Esophagus muscularis mucosa (tissue), 4 donors: ENCODE results near the gene DYNLRB1. TPM values are rescaled to one million over a fixed set of nuclear protein-coding genes. Genes with fewer than 3 reads are reported as not detected.
A peak's percentile ranks its signal among the peaks of the same experiment; 100 is the strongest.

Experiments
- DNase-seq: peaks from one replicate; pipeline ENCODE4 v3.0.0-alpha.2; 2017; ENCODE audit errors: extremely low spot score
- H3K27ac ChIP-seq, 4 donors: fragments of 200-600 bp; sonication (generic); replicated peaks in 1 of 4; 1 replicate in 3 of 4; 2 replicates in 1 of 4; pipeline ENCODE4 v1.5.1; 2016 to 2019; ENCODE audit warnings: mild to moderate bottlenecking in 1 of 4
- H3K27me3 ChIP-seq, 4 donors: fragments of 200-600 bp; sonication (generic); one replicate each; pipeline versions ENCODE4 v1.5.1 to v1.6.0; 2016 to 2019
- H3K36me3 ChIP-seq, 4 donors: fragments of 200-600 bp; sonication (generic); one replicate each; pipeline ENCODE4 v1.5.1; 2016 to 2019
- H3K4me1 ChIP-seq, 4 donors: fragments of 200-600 bp; sonication (generic); one replicate each; pipeline ENCODE4 v1.5.1; 2016 to 2019
- H3K4me3 ChIP-seq, 4 donors: fragments of 200-600 bp; sonication (generic); 1 replicate in 2 of 4; 2 replicates in 2 of 4; pipeline ENCODE4 v1.5.1; 2016 to 2019; ENCODE audit warnings: mild to moderate bottlenecking in 4 of 4, moderate library complexity in 1 of 4
- H3K9me3 ChIP-seq, 4 donors: fragments of 200-600 bp; sonication (generic); 1 replicate in 3 of 4; 2 replicates in 1 of 4; pipeline ENCODE4 v1.5.1; 2016 to 2019
- EP300 ChIP-seq: sonication (generic); formaldehyde crosslinking; IDR thresholded peaks from one replicate; pipeline ENCODE4 v1.6.1; 2017; ENCODE audit warnings: antibody characterized with exemption
- POLR2A ChIP-seq: fragments of 450-650 bp; IDR thresholded peaks from one replicate; pipeline ENCODE4 v1.6.1; 2017; ENCODE audit warnings: antibody characterized with exemption, moderate library complexity, mild to moderate bottlenecking, low read depth
- POLR2AphosphoS5 ChIP-seq, 2 donors: sonication (generic); formaldehyde crosslinking; IDR thresholded peaks; one replicate each; pipeline ENCODE4 v1.6.1; 2017; ENCODE audit warnings: antibody characterized with exemption in 2 of 2
- WGBS: methylation state at CpG from one replicate; pipeline ENCODE4 v1.1.5; 2018; 5-methylcytosine and 5-hydroxymethylcytosine counted together
- intact Hi-C: fragments of 100-400 bp; cut with DNase I; formaldehyde crosslinking; loops from one replicate; pipeline ENCODE4 v1.15.1; 2023
- small RNA-seq, 3 donors: library from RNA; depleted of rRNA; stranded (forward); fragments of <200 nt; gene quantifications; one replicate each; pipeline ENCODE3, GENCODE V24; 2016
- total RNA-seq, 4 donors: library from RNA; depleted of rRNA; stranded (reverse); fragments of >200 nt; gene quantifications; one replicate each; pipeline versions ENCODE4 v1.1.0 to v1.2.1, GENCODE V29; 2016
- TF ChIP-seq, protein P1 (sequence below), 3 experiments: fragments of 200-600 bp in 2 of 3; fragments of 450-650 bp in 1 of 3; sonication (generic) in 2 of 3; IDR thresholded peaks; one replicate each; pipeline ENCODE4 v1.5.1; 2017 to 2019; ENCODE audit warnings: antibody characterized with exemption in 3 of 3, mild to moderate bottlenecking in 2 of 3, moderate library complexity in 1 of 3

Gene DYNLRB1
- total RNA-seq, 4 donors from 2014 or later, result 152 to 252 (median 191) TPM

DNA sequence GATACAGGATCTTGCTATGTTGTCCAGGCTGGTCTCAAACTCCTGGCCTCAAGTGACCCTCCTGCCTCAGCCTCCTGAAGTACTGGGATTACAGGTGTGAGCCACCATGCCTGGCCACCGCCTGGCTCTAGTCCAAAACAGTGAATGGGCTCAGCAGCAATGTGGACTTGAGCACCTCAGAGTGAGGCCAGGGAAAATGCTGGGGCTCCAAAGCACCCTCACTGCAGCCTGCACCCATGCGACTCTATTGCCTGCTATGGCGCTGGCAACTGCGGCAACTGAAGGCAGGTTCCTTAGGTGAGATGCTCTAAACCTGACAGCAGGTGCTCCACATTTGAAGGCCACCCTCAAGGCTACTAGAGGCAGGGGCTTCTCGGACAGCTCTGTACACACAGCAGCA is 68.8 kb downstream of the DYNLRB1 start:
- H3K4me1 ChIP-seq, result peaks cover 13 to 29% (median 17%) of the 10 kb centered on the region in 4 donors
- intact Hi-C loops, result no loop called here
- no peaks in the 10 kb centered on the region for H3K9me3 ChIP-seq
- 95% methylated on average over 4 of the region's 5 CpGs for WGBS
- H3K27me3 ChIP-seq, result no peaks in the 10 kb centered on the region
- no peak overlapping the region for H3K4me3 ChIP-seq
- DNase-seq, result peak; percentile 53
- TF ChIP-seq POLR2AphosphoS5 (IDR thresholded peaks at IDR 0.05), result no peak
- TF ChIP-seq EP300, result no peak
- no peak for TF ChIP-seq POLR2A
- TF ChIP-seq, protein P1, sequence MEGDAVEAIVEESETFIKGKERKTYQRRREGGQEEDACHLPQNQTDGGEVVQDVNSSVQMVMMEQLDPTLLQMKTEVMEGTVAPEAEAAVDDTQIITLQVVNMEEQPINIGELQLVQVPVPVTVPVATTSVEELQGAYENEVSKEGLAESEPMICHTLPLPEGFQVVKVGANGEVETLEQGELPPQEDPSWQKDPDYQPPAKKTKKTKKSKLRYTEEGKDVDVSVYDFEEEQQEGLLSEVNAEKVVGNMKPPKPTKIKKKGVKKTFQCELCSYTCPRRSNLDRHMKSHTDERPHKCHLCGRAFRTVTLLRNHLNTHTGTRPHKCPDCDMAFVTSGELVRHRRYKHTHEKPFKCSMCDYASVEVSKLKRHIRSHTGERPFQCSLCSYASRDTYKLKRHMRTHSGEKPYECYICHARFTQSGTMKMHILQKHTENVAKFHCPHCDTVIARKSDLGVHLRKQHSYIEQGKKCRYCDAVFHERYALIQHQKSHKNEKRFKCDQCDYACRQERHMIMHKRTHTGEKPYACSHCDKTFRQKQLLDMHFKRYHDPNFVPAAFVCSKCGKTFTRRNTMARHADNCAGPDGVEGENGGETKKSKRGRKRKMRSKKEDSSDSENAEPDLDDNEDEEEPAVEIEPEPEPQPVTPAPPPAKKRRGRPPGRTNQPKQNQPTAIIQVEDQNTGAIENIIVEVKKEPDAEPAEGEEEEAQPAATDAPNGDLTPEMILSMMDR (IDR thresholded peaks at IDR 0.05), result no peak
- peaks cover 0 to 58% (median 20%) of the 10 kb centered on the region in 4 donors for H3K36me3 ChIP-seq
- H3K27ac ChIP-seq, result no peak overlapping the region

DNA sequence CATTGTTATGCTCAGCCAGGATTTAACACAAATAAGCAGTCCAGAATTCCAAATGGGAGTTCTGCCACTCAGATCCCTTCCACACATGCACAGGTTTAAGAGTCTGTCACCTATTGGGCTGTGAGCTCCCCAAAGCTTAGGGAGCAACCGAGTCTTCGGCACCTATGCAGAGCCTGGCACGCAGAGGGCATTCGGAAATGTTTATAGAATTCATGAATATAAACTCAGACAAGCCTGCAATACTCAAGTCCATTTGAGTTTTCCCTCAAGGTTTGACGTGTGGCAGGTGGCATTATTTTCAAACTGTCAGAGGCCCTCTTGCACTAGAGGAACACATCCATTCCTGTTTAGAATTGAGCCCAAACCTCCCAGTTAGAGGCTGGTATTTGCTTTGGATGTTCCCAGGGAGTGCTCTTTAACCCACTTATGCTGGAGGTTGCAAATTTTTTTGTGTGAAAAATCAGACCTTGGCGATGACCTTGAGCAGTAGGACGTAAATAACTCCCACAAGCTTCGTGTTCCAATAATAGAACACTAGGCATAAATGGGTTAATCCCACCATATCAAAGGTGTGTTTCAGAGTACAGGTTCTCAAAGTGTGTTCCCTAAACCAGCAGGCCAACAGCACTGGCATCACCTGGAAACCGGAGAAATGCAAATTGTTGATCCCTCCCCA is 70.4 kb downstream of the DYNLRB1 start:
- Histone ChIP-seq H3K36me3 (peaks cover 0 to 48% (median 16%) of the 10 kb centered on the region in 4 donors), H3K9me3 (no peaks in the 10 kb centered on the region), H3K27me3 (no peaks in the 10 kb centered on the region), H3K4me1 (peaks cover 8 to 17% (median 13%) of the 10 kb centered on the region in 4 donors), H3K4me3 (no peak overlapping the region), H3K27ac (no peak overlapping the region)
- DNase-seq, result peak; percentile 31
- no peak for TF ChIP-seq POLR2A
- TF ChIP-seq POLR2AphosphoS5 (IDR thresholded peaks at IDR 0.05), result no peak
- 84% methylated on average over 9 of the region's 9 CpGs for whole genome bisulfite sequencing
- intact Hi-C loops, result no loop called here

Small RNA genes within 50 kb of the gene (small RNA-seq; reads per million reads assigned to genes)
- 0 reads per million in 3 donors for gene RF00019

Other genes with a start within 250 kb of the DYNLRB1 start
- 10 to 100 TPM; 52.7 to 77.0 (median 71.0) TPM for gene AHCY, start 213.1 kb upstream of the DYNLRB1 start, total RNA-seq
- gene ITCH, start 153.1 kb upstream of the DYNLRB1 start, total RNA-seq, result 10 to 100 TPM; 50.3 to 64.3 (median 52.8) TPM
- gene MAP1LC3A, start 42.3 kb downstream of the DYNLRB1 start, total RNA-seq, result 100 to 1,000 TPM in 3 of 4 donors, 10 to 100 TPM in 1; 83.9 to 152 (median 111) TPM
- gene PIGU, start 160.7 kb downstream of the DYNLRB1 start, total RNA-seq, result 10 to 100 TPM in 1 of 4 donors, 1 to 10 TPM in 3; 9.1 to 10.8 (median 9.5) TPM
- gene TP53INP2, start 187.9 kb downstream of the DYNLRB1 start, total RNA-seq, result 10 to 100 TPM; 37.1 to 73.1 (median 62.5) TPM